ENCODE measurements around the gene WNT3A.

The WNT3A gene

GRCh38 chr1:228029281-228029680 lies 22.5 kb downstream of the WNT3A start:
- TF ChIP-seq CTCF (IDR thresholded peaks at IDR 0.05; ENCODE audit: low read depth, low read length) (no peak), POLR2A (IDR thresholded peaks at IDR 0.05; ENCODE audit: extremely low read depth, insufficient read length) (no peak), MYC (IDR thresholded peaks at IDR 0.05; ENCODE audit: low read depth, low read length) (no peak), MAX (IDR thresholded peaks at IDR 0.05; ENCODE audit: low read depth, low read length) (no peak)
- H3K4me3 ChIP-seq (ENCODE audit: low read depth, low read length) = no peak overlapping the region
- no peak for DNase-seq (ENCODE audit: low read depth)

GRCh38 chr1:228030451-228031201 lies 23.8 kb downstream of the WNT3A start:
- DNase-seq (ENCODE audit: low read depth) = no peak
- no peak for TF ChIP-seq CTCF (IDR thresholded peaks at IDR 0.05; ENCODE audit: low read depth, low read length)
- no peak for TF ChIP-seq POLR2A (IDR thresholded peaks at IDR 0.05; ENCODE audit: extremely low read depth, insufficient read length)
- no peak for TF ChIP-seq MYC (IDR thresholded peaks at IDR 0.05; ENCODE audit: low read depth, low read length)
- TF ChIP-seq MAX (IDR thresholded peaks at IDR 0.05; ENCODE audit: low read depth, low read length) = no peak
- no peak overlapping the region for H3K4me3 ChIP-seq (ENCODE audit: low read depth, low read length)

- DNase-seq (ENCODE audit: low read depth) = no peak
- no peak overlapping the region for H3K4me3 ChIP-seq (ENCODE audit: low read depth, low read length)
- TF ChIP-seq POLR2A (IDR thresholded peaks at IDR 0.05; ENCODE audit: extremely low read depth, insufficient read length) = no peak
- no peak for TF ChIP-seq MYC (IDR thresholded peaks at IDR 0.05; ENCODE audit: low read depth, low read length)
- TF ChIP-seq MAX (IDR thresholded peaks at IDR 0.05; ENCODE audit: low read depth, low read length) = no peak
- no peak for TF ChIP-seq CTCF (IDR thresholded peaks at IDR 0.05; ENCODE audit: low read depth, low read length)
Measured at GRCh38 chr1:228031276-228031995, 24.6 kb downstream of the WNT3A start.

GRCh38 chr1:228032041-228032440 lies 25.2 kb downstream of the WNT3A start:
- no peak overlapping the region for H3K4me3 ChIP-seq (ENCODE audit: low read depth, low read length)
- no peak for DNase-seq (ENCODE audit: low read depth)
- no peak for TF ChIP-seq CTCF (IDR thresholded peaks at IDR 0.05; ENCODE audit: low read depth, low read length)
- TF ChIP-seq MYC (IDR thresholded peaks at IDR 0.05; ENCODE audit: low read depth, low read length) = no peak
- no peak for TF ChIP-seq MAX (IDR thresholded peaks at IDR 0.05; ENCODE audit: low read depth, low read length)
- TF ChIP-seq POLR2A (IDR thresholded peaks at IDR 0.05; ENCODE audit: extremely low read depth, insufficient read length) = no peak

- no peak for DNase-seq (ENCODE audit: low read depth)
- no peak overlapping the region for H3K4me3 ChIP-seq (ENCODE audit: low read depth, low read length)
- no peak for TF ChIP-seq CTCF (IDR thresholded peaks at IDR 0.05; ENCODE audit: low read depth, low read length)
- TF ChIP-seq MYC (IDR thresholded peaks at IDR 0.05; ENCODE audit: low read depth, low read length) = no peak
- no peak for TF ChIP-seq MAX (IDR thresholded peaks at IDR 0.05; ENCODE audit: low read depth, low read length)
- TF ChIP-seq POLR2A (IDR thresholded peaks at IDR 0.05; ENCODE audit: extremely low read depth, insufficient read length) = no peak
Measured at GRCh38 chr1:228033376-228033775, 26.6 kb downstream of the WNT3A start.

All from NB4 (cell line).